Activated CD4-positive, alpha-beta T cell treated with anti-CD3 and anti-CD28 coated beads, Interleukin-2, Interleukin-4, amounts not matched to agents 100 ng/mL and 50 ng/mL, durations not matched to agents 16 hours and 8 hours (primary cell): Measurements from ENCODE around the gene SKIC8.
A peak's percentile ranks its signal among the peaks of the same experiment; 100 is the strongest.

Experiments
- DNase-seq: peaks from one replicate; pipeline ENCODE4 v3.0.0-alpha.2; 2020; ENCODE audit warnings: low spot score

Gene SKIC8

GRCh38 chr15:78299101-78299930 is at the start of gene SKIC8:
Gene SKIC8, minus strand, starts transcription at chr15:78299609. Its CDS starts 3,923 bp downstream, at chr15:78295686.
- DNase-seq, result peak; percentile 93

- DNase-seq, result no peak
Measured at GRCh38 chr15:78347586-78348543, 48.5 kb upstream of the SKIC8 start.

GRCh38 chr15:78345396-78346125 is 46.2 kb upstream of the SKIC8 start:
- DNase-seq, result no peak

GRCh38 chr15:78343276-78344060 is 44.1 kb upstream of the SKIC8 start:
- DNase-seq, result no peak

GRCh38 chr15:78342021-78342420 is 42.6 kb upstream of the SKIC8 start:
- no peak for DNase-seq

DNA sequence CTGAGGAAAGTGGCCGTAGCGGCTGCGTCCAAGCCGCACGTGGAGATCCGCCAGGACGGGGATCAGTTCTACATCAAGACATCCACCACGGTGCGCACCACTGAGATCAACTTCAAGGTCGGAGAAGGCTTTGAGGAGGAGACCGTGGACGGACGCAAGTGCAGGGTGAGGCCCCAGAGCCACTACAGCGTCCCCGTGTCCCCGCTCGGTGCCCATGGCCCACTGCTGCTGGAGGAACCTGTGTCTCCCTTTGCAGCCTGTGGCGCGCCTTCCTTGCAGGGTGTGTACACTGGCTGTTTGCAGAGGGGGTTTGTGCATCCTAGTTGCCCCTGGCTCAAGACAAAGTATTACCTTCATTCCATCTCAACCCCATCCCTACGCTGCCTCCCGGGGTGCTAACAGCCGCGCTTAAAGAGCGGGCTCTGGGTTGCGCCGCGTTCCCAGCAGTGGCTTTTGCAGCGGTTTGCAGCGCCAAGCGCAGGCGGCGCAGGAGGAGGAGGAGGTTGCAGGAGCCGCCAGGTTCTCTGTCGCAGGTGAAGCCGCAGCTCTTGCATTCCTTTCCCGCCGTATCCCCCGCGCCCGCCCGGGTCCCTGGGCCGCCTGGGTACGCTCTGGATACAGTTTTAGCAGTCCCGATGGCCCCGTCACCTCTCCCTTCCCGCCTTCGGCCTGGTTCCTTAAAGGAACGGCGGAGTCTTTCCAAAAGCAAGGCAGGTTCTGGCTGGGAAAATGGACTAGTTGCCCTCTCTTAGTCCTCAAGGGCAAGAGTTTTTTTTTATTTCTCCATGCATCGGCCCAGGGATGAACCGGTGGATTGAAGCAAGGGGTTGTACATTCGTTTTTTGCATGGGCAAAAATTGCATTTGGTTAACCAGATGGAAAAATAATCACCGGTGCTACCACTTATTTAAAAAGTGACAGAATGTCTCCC is 41.9 kb upstream of the SKIC8 start:
- no peak for DNase-seq

GRCh38 chr15:78340231-78341056 is 41.0 kb upstream of the SKIC8 start, which contains the start of gene CRABP1:
Gene CRABP1, plus strand, starts transcription at chr15:78340353. Its CDS starts 76 bp downstream, at chr15:78340429.
- no peak for DNase-seq

DNA sequence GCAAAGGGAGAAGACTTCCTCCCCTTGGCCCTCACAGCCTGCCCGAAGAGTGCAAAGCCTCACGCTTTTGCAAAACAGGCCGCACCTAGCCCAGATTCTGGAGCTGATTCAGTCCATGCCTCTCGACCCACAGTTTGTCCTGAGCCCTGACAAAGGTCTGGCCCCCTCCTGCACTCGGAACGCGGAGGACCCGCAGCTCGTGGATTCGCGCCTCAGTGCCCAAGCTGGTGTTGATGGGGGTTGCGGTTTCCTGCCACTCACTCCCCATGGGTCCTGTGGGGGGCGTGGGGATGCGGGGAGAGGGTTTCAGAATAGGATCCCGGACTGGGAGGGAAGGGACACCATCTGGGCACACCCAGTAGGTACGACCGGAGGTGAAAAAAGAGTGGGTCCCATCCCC is 40.1 kb upstream of the SKIC8 start:
- no peak for DNase-seq

DNA sequence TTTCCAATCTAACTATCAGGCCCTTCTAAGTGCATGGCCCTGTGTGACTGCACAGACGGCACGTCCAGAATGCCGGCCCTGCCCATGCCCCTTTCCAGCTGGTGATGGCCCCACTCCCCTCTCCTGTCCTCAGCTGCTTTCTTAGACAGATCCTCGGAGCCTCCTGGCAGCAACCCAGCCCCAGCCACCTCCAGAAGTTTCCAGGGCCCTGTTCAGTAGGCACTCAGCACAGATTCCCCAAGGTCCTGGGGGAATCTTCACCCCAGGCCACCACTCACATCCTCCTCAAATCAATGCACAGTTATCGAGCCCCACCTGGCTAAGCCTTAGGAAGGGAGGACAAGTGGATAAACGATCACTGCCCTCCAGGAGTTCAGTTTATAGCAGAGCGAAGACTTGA is 39.4 kb upstream of the SKIC8 start:
- no peak for DNase-seq

DNA sequence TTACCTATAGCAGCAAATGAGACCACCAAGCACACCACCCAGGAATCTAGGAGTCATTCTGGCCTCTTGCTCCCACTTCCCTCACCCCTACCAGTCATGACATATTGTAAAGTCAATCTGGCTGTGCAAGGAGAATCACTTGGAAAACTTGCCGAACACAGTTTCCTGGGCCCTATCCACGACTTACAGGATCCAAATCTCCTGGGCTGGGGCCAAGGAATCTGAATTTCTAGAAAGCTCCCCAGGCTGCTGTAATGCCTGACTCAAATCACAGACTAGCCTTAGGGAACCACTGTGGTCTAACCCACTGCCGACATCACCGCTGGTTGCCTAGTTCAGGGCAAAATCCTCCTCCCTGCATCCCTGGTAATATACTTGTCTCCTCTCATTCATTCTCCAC is 36.6 kb upstream of the SKIC8 start:
- DNase-seq, result no peak

DNA sequence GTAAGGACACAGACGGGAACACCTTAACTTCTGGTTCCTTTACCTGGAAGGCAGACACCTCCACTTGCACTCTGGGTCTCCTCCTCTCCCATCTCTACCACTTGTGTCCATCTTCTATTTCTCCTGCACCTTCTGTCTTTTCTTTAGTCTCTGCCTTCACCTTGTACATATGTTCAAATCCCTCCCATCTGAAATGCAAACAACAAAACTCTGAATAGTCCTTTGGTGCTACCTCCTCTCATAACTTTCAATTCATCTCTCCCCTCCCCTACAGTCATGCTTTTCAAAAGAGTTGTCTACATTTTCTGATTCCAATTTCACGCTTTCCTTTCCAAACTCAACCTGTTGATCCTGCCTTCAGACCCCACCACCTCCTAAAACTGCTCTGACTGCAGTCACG is 35.4 kb upstream of the SKIC8 start:
- no peak for DNase-seq

DNA sequence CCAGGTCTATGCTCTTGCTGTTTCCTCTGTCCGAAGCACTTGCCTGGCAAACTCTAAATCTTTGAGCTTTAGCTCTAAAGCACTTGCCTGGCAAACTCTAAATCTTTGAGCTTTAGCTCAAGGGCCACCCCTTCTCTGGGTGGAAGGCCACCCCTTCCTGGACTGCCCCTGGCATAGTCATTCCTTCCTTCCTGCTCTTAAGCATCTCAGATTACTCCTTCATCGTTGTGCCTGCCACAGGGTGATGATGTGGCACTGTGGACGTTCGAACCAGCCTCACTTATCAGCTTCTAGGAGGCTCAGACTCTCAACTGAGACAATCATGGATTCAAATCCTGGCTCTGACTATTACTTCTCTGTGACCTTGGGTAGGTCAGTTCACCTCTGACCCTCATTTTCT is 30.2 kb upstream of the SKIC8 start:
- DNase-seq, result no peak

- no peak for DNase-seq
Measured at GRCh38 chr15:78327466-78327865, 28.1 kb upstream of the SKIC8 start.

GRCh38 chr15:78325092-78325843 is 25.9 kb upstream of the SKIC8 start:
- DNase-seq, result no peak

DNA sequence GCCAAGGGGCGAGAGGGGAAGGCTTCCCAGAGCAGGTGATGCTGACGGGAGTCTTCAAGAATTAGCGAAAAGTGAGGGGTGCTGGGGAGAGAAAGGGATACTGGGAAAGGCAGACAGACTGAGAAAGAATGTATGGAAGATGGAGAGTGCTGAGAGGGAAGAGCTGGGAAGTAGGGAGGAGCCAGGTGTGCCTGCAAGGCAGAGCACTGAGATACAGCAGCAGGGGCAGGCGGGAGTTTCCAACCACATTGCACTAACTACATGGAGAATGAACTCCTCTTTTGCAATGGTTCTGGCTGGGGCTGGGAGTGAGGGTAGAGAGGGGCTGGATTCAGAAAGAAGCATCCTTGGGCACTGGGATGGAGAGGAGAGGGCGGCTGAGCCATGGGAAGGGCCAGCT is 24.7 kb upstream of the SKIC8 start:
- DNase-seq, result no peak

DNA sequence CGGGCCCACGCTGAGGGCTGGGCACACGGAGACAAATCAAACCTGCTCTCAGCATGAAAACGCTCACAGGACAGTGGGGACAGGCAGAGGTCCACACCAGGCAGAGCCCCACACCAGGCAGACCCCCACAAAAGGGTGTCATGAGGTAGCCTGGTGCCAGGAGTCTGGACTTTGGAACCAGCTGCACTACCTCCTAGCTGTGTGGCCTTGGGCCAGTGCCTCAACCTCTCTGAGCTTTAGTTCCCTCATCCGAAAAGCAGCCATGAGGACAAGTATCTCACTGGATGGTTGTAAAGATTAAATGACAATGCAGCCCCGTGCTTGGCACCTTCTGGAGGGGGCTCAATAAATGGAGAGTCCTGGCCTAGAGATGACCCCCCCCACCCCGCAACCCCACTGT is 24.3 kb upstream of the SKIC8 start:
- no peak for DNase-seq

GRCh38 chr15:78322724-78323521 is 23.5 kb upstream of the SKIC8 start:
- DNase-seq, result no peak

DNA sequence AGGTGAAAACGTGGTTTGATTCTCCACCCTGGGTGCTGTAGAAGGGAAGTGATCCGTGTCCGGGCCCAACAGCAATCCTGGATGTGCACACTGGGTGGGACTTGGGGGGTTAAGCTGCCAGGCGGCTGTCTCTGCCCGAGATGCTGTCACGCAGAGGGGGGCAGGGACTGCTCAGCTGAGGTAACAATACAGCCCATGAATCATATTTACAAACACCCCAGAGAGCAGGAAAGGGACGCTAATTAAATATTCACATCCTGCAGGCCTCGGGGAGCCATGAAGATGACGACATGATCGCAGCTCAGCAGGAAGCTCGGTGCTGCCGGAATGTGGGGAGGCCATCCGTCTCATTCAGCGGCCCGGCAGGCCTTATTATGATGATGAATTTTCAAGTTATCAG is 22.8 kb upstream of the SKIC8 start:
- DNase-seq, result no peak
